GM19193 (cell line): ENCODE measurements around the gene THADA.

ENCODE experiments used
- POLR2A ChIP-seq: IDR thresholded peaks from 4 replicates; pipeline ENCODE4 v1.6.1; 2011; ENCODE audit not compliant: insufficient read depth, insufficient read length; ENCODE audit errors: extremely low read depth

The THADA gene

GRCh38 chr2:43203373-43203772 is 392.5 kb downstream of the THADA start:
- no peak for TF ChIP-seq POLR2A

DNA sequence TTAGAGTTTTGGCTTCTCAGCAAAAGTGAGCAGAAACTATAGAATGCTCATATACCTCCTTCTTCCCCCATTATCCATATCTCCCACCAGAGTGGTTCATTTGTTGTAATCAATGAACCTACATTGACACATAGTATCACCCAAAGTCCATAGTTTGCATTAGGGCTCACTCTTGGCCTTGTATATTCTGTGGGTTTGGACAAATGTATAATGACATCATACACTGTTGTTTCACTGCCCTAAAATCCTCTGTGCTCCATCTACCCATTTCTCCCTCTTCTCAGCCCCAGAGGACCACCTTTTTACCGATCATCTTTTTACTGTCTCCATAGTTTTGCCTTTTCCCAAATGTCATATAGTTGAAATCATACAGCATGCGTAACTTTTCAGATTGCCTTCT is 393.5 kb downstream of the THADA start:
- TF ChIP-seq POLR2A, result no peak

- TF ChIP-seq POLR2A, result no peak
Observed at GRCh38 chr2:43201497-43201896, 394.3 kb downstream of the THADA start.

DNA sequence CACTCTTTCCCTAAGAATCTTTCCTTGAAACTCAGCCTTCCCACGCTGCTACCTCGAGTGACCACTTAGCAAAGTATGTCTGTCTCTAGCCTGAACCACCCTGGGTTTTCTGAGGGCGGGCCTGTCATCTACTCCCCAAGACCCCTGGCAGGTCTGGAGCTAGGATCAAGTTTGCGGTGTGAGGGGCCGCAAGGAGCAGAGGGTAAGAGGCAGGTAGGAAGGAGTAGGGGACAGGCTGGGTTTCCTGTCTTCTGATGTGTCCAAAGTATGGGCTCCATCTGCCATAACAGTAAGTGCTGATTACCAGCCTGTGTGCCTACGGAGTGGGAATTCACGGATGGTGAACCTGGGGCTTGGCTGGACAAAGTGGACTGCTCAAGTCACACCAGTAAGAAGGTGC is 394.8 kb downstream of the THADA start:
- TF ChIP-seq POLR2A, result no peak

DNA sequence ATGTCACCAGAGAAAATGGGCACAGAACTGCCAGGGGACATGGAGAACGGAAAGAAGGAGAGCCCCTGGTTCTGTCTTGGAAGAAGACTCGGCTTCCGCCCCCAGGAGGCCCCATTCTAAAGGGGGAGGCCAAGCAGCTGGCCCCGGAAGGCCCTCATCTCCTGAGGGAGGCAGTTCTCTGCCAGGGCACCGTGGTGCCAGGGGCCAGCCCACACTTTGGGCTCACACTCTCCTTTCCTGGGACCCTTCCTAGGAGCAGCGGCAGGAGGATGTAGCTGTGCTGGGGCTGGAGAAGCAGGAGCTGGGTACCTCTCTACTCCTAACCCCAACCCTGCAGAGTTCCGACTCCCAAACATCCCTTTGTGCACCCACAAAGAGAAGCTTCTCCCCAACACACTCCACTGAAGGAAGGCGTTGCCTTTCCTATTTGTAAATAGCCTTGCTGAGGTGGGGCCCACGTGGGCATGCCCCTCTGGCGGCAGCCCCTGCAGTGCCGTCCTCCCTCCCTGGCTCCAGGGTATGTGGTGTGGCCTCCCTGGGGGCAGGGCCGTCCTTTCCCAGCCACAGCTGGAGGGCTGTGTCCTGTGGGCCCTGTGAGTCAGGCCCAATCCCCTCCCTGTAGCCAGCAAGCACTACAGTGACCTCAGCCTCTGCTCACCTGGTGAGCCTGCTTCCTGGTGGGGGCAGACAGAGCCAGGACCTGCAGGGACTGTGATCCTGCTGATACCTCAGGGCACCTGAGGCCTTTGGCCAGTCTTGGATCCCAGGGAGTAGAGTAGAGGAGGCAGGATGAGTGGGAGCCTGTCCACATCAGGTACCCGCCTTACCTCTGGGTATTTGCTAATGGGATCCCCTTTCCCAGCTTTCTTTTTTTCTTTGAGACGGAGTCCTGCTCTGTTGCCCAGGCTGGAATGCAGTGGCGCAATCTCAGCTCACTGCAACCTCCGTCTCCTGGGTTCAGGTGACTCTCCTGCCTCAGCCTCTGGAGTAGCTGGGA is 396.0 kb downstream of the THADA start:
- TF ChIP-seq POLR2A, result no peak

DNA sequence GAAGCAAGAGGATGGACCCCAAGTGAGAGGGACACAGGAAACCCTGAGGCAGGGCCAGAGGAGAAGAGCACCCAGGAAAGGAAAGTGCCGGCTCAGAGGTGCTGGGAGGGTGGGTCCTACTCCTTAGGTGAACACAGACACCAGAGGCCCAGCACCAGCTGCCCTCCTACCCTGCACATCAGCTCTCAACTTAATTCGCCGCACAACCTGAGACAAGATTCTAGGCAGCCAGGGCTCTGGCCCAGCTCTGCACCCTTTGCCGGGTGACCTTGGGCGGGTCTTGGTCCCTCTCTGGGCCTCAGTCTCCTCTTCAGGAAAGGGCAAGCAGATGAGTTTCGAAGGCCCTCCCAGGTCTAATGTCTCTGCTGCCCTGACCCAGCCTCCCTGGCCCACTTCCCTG is 397.6 kb downstream of the THADA start:
- no peak for TF ChIP-seq POLR2A

DNA sequence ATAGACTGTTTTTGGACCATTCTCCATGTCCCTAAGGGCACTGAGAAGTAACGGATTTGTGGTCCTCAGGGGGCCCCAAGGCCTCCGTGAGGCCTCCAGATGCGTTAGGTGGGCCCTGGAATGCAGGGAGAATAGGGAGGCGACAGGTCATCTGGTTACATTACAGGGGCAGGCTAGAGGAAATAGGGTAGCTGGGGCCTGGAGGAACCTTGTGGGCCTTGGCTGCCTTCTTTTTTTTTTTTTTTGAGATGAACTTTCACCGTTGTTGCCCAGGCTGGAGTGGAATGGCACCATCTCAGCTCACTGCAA is 398.3 kb downstream of the THADA start:
- TF ChIP-seq POLR2A, result no peak

GRCh38 chr2:43196768-43197587 is 398.9 kb downstream of the THADA start:
- TF ChIP-seq POLR2A, result no peak

DNA sequence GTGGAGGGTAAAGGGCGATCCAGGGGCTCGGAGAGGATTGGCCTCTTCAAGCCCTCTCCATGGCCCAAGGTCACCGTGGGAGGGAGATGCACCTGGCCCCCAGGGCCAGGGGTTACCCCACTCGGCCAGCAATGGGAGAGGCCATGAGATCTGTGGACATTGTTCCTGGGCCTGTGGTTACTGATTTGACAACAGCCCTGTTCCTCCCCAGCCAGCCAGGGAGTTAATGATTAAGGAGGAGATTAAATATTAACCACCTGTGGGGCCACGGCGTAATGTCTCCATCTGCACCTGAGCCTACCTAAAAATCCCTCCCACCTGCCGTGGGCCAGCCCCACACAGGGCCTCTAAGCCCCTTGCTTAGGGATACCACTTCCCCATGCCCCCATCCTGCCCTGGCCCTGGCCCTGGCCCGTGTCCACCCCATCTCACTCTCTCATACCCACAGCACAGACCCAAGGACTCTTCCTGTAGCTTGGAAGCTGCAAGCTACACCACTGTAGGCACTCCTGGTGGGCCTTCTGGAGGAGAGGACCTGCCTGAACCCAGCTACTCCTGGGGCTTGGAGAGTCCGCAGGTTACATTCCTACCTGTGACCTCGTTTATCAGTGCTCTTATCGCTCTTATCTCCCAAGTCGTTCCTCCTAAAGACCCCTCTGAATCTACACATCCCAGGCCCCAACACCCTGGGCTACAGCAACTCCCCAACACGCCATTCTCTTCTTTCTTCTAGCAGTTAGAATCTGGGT is 401.5 kb downstream of the THADA start:
- TF ChIP-seq POLR2A, result peak; percentile 49

- TF ChIP-seq POLR2A, result no peak
Observed at GRCh38 chr2:43193652-43194120, 402.2 kb downstream of the THADA start.

GRCh38 chr2:43192744-43193651 is 402.8 kb downstream of the THADA start:
- no peak for TF ChIP-seq POLR2A

DNA sequence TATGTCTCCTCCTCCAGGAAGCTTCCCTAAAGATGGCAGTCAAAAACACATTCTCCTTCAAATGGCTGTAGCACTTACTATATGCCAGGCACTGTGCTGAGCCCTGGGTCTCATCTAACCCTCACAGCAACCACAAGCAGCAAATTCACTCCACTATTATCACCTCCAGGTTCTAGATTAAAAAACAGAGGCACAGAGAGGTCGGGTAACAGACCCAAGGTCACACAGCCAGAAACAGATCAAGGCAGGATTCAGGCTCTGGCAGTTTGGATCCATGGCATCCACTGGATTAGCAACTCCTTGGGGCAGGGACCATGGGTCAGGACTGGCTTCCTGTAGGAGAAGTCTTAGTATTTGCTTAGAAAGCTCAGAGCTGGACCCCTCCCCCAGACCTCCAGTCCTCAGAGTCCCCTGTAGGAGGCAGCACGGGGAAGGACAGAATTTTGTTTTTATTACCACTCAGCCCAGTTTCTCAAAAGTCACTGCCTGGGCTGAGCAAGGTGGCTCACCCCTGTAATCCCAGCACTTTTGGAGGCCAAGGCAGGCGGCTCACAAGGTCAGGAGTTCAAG is 403.8 kb downstream of the THADA start:
- no peak for TF ChIP-seq POLR2A

DNA sequence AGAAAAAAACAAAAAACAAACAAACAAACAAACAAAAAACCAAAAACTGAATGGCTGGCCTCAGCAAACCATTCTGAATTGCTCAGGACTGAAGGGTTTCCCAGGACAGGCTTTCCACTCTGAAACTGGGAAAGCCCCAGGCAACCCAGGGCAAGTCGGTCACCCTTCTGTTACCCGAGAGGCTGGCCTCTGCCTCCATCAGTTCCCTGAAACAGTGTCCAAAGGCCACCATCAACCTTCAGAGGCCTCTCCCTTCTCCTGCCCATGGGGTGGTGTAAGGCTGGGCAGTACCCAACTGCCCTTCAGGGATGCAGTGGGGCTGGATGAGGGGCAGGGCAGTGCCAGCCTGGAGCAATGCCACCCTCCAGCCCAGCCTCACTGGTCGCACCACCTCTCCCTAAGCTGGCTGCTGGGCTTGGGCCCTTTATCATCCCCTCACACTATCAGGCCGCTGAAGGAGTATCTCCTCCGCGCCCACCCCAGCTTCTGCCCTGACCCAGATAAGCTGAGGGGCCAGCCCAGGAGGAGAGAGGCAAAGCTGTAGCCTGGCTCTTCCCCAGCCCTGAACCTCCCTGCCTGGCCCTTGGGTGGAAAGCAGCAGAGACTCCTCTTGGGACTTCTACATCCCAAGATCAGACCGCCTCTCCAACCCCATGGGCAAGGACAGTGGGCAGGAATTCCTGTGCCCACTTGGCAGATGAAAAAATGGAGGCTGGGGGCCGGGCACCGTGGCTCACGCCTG is 405.4 kb downstream of the THADA start:
- TF ChIP-seq POLR2A, result no peak

- TF ChIP-seq POLR2A, result no peak
Observed at GRCh38 chr2:43188561-43189386, 407.1 kb downstream of the THADA start.
